ENCODE measurements around the gene PPM1B.

DNA sequence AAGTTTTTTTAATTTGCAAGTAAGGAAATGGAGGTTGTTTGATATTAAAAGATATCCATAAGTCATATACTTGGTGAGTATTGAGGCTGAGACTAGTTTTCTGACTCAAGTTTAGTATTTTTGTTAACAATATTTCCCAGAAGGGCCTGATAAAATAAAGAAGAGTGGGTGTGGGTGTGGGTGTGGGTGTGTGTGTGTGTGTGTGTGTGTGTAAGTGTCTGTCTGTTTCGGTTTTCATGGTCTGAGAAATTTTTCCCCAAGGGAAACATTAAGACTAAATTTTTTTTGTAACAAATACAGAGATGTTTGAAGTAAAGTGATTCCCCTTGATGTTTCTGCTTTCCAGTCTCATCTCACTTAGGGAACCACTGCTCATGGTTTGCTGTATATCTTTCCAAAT lies 36.5 kb downstream of the PPM1B start:
- TF ChIP-seq POLR2A (IDR thresholded peaks at IDR 0.05) (no peak), CTCF (IDR thresholded peaks at IDR 0.05) (no peak)

Measured in esophagus squamous epithelium (tissue), 4 donors.